Esophagus (tissue), 2 donors: ENCODE data around the gene AMBP. TPM values are rescaled to one million over a fixed set of nuclear protein-coding genes. Genes with fewer than 3 reads are reported as not detected.

Experiments
- H3K27ac ChIP-seq, 2 donors: one replicate each; pipeline ENCODE4 v1.5.1; 2013; ENCODE audit warnings: low read depth in 2 of 2, mild to moderate bottlenecking in 2 of 2, inconsistent platforms in 1 of 2, low read length in 1 of 2, moderate library complexity in 1 of 2
- H3K27me3 ChIP-seq, 2 donors: one replicate each; pipeline ENCODE4 v1.6.1; 2013; ENCODE audit warnings: low read length in 2 of 2, control low read depth in 1 of 2, mild to moderate bottlenecking in 1 of 2; ENCODE audit not compliant: insufficient read depth in 2 of 2, control insufficient read depth in 1 of 2
- H3K36me3 ChIP-seq, 2 donors: one replicate each; pipeline ENCODE4 v1.6.1; 2013; ENCODE audit warnings: low read length in 1 of 2; ENCODE audit not compliant: control insufficient read depth in 2 of 2, insufficient read depth in 2 of 2
- H3K4me1 ChIP-seq, 2 donors: one replicate each; pipeline ENCODE4 v1.6.1; 2013; ENCODE audit warnings: low read length in 1 of 2; ENCODE audit not compliant: control insufficient read depth in 2 of 2, insufficient read depth in 2 of 2
- H3K4me3 ChIP-seq, 2 donors: one replicate each; pipeline ENCODE4 v1.5.1; 2013; ENCODE audit warnings: low read length in 2 of 2, mild to moderate bottlenecking in 2 of 2, low read depth in 1 of 2, moderate library complexity in 1 of 2
- H3K9me3 ChIP-seq, 2 donors: one replicate each; pipeline ENCODE4 v1.6.1; 2013; ENCODE audit warnings: mild to moderate bottlenecking in 2 of 2, low read depth in 1 of 2, low read length in 1 of 2, moderate library complexity in 1 of 2; ENCODE audit not compliant: control insufficient read depth in 2 of 2, insufficient read depth in 1 of 2
- WGBS, 2 donors: extraction: QIAGEN DNeasy Blood & Tissue Kit; methylation state at CpG; one replicate each; pipeline ENCODE4 v1.1.7; 2013; 5-methylcytosine and 5-hydroxymethylcytosine counted together
- polyA plus RNA-seq, 2 donors: library from polyadenylated mRNA; stranded (reverse); fragments of 200-250 nt; gene quantifications; one replicate each; pipeline ENCODE4 v1.2.3, GENCODE V29; 2013
- donor health status: healthy with polysubstance abuse.
- donor health status: Bipolar disorder and iron deficiency.

Gene AMBP
- polyA plus RNA-seq, 2 donors, result 0.11 to 0.28 TPM

GRCh38 chr9:114016629-114017423 lies 61.3 kb downstream of the AMBP start:
- peaks cover 0 to 16% of the 10 kb centered on the region in 2 donors for H3K36me3 ChIP-seq
- H3K9me3 ChIP-seq, result no peaks in the 10 kb centered on the region
- H3K4me3 ChIP-seq, result no peak overlapping the region
- H3K27ac ChIP-seq, result no peak overlapping the region
- no peaks in the 10 kb centered on the region for H3K27me3 ChIP-seq
- WGBS, 2 donors, result 90 to 92% methylated on average over 14 of the region's 14 CpGs
- no peaks in the 10 kb centered on the region for H3K4me1 ChIP-seq

DNA sequence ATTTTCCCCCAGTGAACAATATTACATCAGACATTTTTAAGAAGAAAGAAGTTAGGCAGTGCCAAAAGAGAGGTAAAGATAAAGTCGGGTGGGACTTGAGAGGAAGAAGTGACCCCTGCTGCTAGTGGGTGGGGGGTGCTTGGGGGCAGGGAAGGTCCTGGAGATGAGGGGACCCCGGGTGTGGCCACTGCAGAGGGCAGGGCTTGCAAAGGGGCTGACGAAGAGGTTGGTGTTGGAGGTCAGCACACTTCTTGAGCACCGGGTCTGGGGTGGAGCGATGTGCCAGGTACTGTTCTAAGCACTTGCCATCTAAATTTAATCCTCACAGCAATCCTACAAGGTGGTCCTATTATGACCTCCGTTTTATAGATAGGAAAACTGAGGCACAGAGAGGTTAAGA lies 62.0 kb downstream of the AMBP start:
- peaks cover 0 to 16% of the 10 kb centered on the region in 2 donors for H3K36me3 ChIP-seq
- H3K9me3 ChIP-seq, result no peaks in the 10 kb centered on the region
- no peak overlapping the region for H3K4me3 ChIP-seq
- 87 to 93% methylated on average over 6 of the region's 6 CpGs for WGBS, 2 donors
- H3K4me1 ChIP-seq, result peaks cover 0 to 3% of the 10 kb centered on the region in 2 donors
- no peak overlapping the region for H3K27ac ChIP-seq
- no peaks in the 10 kb centered on the region for H3K27me3 ChIP-seq

GRCh38 chr9:114015607-114016006 lies 62.5 kb downstream of the AMBP start:
- Histone ChIP-seq H3K9me3 (no peaks in the 10 kb centered on the region), H3K27ac (no peak overlapping the region), H3K4me1 (peaks cover 0 to 3% of the 10 kb centered on the region in 2 donors), H3K36me3 (peaks cover 0 to 16% of the 10 kb centered on the region in 2 donors), H3K4me3 (no peak overlapping the region), H3K27me3 (no peaks in the 10 kb centered on the region)
- 77 to 90% methylated on average over 2 of the region's 2 CpGs for WGBS, 2 donors

GRCh38 chr9:114014044-114014443 lies 64.1 kb downstream of the AMBP start:
- Histone ChIP-seq H3K4me3 (no peak overlapping the region), H3K4me1 (peaks cover 0 to 3% of the 10 kb centered on the region in 2 donors), H3K9me3 (no peaks in the 10 kb centered on the region), H3K27me3 (no peaks in the 10 kb centered on the region), H3K36me3 (peaks cover 0 to 16% of the 10 kb centered on the region in 2 donors), H3K27ac (no peak overlapping the region)

DNA sequence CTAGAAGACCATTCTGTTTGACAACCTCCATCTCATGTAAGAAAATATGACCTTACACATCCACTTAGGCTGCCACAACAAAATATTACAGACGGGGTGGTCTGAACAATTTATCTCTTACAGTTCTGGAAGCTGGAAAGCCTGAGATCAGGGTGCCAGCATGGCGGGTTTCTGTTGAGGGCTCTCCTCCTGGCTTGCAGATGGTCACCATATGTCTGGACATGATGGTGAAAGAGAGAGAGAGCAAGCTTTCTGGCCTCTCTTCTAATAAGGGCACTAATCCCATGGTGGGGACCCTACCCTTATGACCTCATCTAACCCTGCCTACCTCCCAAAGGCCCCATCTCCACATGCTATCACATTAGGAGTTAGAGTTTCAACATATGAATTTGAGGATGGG lies 66.0 kb downstream of the AMBP start:
- Histone ChIP-seq H3K4me3 (no peak overlapping the region), H3K9me3 (no peaks in the 10 kb centered on the region), H3K36me3 (peaks cover 0 to 9% of the 10 kb centered on the region in 2 donors), H3K27ac (no peak overlapping the region), H3K4me1 (peaks cover 0 to 3% of the 10 kb centered on the region in 2 donors), H3K27me3 (no peaks in the 10 kb centered on the region)
- WGBS, 2 donors, result 80 to 82% methylated on average over 2 of the region's 2 CpGs

DNA sequence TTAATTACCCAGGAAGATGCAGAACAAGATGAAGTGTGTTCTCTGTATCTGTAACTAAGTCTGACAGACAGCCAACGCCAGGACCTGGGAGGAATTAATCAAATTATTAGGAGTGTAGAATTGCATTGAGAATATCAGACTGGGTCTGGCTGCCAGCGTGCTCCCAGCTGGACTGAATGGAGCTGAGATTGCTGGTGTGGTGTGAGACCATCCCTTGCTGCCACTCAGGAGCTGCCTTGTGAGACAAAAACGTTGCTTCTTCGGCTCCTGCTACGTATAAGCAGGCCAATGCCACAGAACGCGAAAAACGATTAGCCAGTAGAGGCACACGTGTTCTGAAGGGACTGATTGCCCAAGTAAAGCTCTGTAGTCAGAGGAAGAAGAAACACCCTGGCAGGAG lies 66.8 kb downstream of the AMBP start:
- WGBS, 2 donors, result 86 to 89% methylated on average over 9 of the region's 9 CpGs

More for the DNA sequence above, 66.8 kb downstream of the AMBP start:
- H3K4me3 ChIP-seq, result no peak overlapping the region
- H3K4me1 ChIP-seq, result peaks cover 0 to 3% of the 10 kb centered on the region in 2 donors
- H3K36me3 ChIP-seq, result peaks cover 0 to 4% of the 10 kb centered on the region in 2 donors
- H3K27ac ChIP-seq, result no peak overlapping the region
- H3K9me3 ChIP-seq, result no peaks in the 10 kb centered on the region
- no peaks in the 10 kb centered on the region for H3K27me3 ChIP-seq

Other genes with a start within 250 kb of the AMBP start
- 1 to 10 TPM in 1 of 2 donors, under 1 TPM in 1; 0.56 to 1.0 TPM for gene ZNF618, start 202.0 kb downstream of the AMBP start, polyA plus RNA-seq
- under 1 TPM; 0.20 to 0.39 TPM for gene KIF12, start 21.0 kb upstream of the AMBP start, polyA plus RNA-seq
- gene COL27A1, start 77.2 kb upstream of the AMBP start, polyA plus RNA-seq, result 10 to 100 TPM in 1 of 2 donors, 1 to 10 TPM in 1; 7.2 to 32.6 TPM
- gene ORM1, start 244.8 kb upstream of the AMBP start, polyA plus RNA-seq, result under 1 TPM in 1 of 2 donors, not detected in 1; 0.11 TPM